GM12892 (cell line): ENCODE results near the gene SMG6.
"Not testable (repeated sequence)": the region's sequence is repeated elsewhere in the genome, so short reads cannot be mapped to it uniquely, and the experiment has no call there.

Experiments
- POLR2A ChIP-seq: IDR thresholded peaks from 2 replicates; pipeline ENCODE4 v1.6.1; 2011; ENCODE audit warnings: low read depth, low read length, control low read depth
- POLR2AphosphoS5 ChIP-seq: IDR thresholded peaks from 2 replicates; pipeline ENCODE4 v1.6.1; 2011; ENCODE audit warnings: low read depth, low read length, control low read depth

DNA sequence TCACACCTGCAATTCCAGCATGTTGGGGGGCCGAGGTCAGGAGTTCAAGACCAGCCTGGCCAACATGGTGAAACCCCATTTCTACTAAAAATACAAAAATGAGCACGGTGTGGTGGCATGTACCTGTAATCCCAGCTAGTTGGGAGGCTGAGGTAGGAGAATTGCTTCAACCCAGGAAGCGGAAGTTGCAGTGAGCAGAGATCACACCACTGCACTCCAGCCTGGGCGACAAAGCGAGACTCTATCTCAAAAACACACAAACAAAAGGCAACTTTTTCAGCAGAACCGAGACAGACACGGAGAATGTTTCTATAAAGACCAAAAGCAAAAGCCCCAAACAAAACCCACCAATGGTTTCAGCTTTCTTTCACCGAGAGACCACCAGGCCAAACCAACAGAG is 44.8 kb downstream of the SMG6 start:
- not testable (repeated sequence) for TF ChIP-seq POLR2AphosphoS5, POLR2A
